Measurements from ENCODE around the gene TUBA1C. TPM values are rescaled to one million over a fixed set of nuclear protein-coding genes. Genes with fewer than 3 reads are reported as not detected.

TUBA1C gene
- total and polyA plus RNA-seq, 10 of the 15 experiments (the other 5 are each of a cell fraction or from before 2014, with no cell fraction given): 285 to 1,003 (median 441) TPM

- intact Hi-C loops (cut with micrococcal nuclease; ENCODE audit: unreplicated experiment) (no loop called here), in situ Hi-C loops (cut with MboI) (no loop called here)
- no peaks in the 10 kb centered on the region for H3K9me3 ChIP-seq (replicated peaks; ENCODE audit: control insufficient read depth, insufficient read depth, low read length)
- RAD21 ChIA-PET (ENCODE audit: unreplicated experiment): no interaction called here
- SMC1A ChIA-PET (ENCODE audit: uncharacterized antibody, unreplicated experiment): no interaction called here
- BruUV-seq (replicated peaks): no TSS peak
- FAIRE-seq (no peak), DNase-seq (ENCODE audit: low read depth, low spot score) (no peak), ATAC-seq (no peak)
- H3K27ac ChIP-seq (ENCODE audit: control insufficient read depth, insufficient read depth): no peak overlapping the region
- 51% methylated on average over 8 of the region's 11 CpGs for WGBS (ENCODE audit: insufficient coverage, insufficient replicate concordance, low lambda C conversion rate, missing lambda C conversion rate)
- no peaks in the 10 kb centered on the region for H3K79me2 ChIP-seq (ENCODE audit: control insufficient read depth, insufficient read depth, low read length)
- no peak overlapping the region for H3K4me2 ChIP-seq (ENCODE audit: control insufficient read depth, insufficient read depth)
- CTCF ChIA-PET: interaction anchor here (1.1 kb wide), 1 partner anchor 16 kb away, joined by 5 read pairs; no protein-coding TSS in a partner anchor
- H3K27me3 ChIP-seq (replicated peaks in 1 of 2; ENCODE audit: control insufficient read depth in 2 of 2, insufficient read depth in 2 of 2, low read length in 1 of 2): no peaks in the 10 kb centered on the region
- no peaks in the 10 kb centered on the region for H4K20me1 ChIP-seq (ENCODE audit: control insufficient read depth, insufficient read depth)
- no peaks in the 10 kb centered on the region for H3K4me1 ChIP-seq (ENCODE audit: control insufficient read depth, insufficient read depth, low read length)
- TF ChIP-seq EZH2 (IDR thresholded peaks at IDR 0.05; ENCODE audit: borderline replicate concordance, control insufficient read depth, low read depth, low read length) (no peak), ZBTB40 (IDR thresholded peaks at IDR 0.05; ENCODE audit: borderline replicate concordance) (no peak), RAD21 (IDR thresholded peaks at IDR 0.05; ENCODE audit: insufficient read depth, low read depth, low read length) (no peak), ATF2 (IDR thresholded peaks at IDR 0.05; ENCODE audit: low read length) (no peak)
- no peak overlapping the region for H2AFZ ChIP-seq (ENCODE audit: control insufficient read depth, low read depth, low read length)
- H3K4me3 ChIP-seq: no peak overlapping the region
- POLR2A ChIA-PET: no interaction called here
- H3K9ac ChIP-seq (ENCODE audit: control insufficient read depth, insufficient read depth, low read length): no peak overlapping the region
- H3K36me3 ChIP-seq (ENCODE audit: control insufficient read depth in 2 of 2, insufficient read depth in 2 of 2, low read length in 1 of 2): no peaks in the 10 kb centered on the region
Observed at GRCh38 chr12:49219417-49220026, 45.4 kb upstream of the TUBA1C start.

Measured in GM12878 (cell line).